Neuron (in vitro differentiated cells): Measurements from ENCODE around the gene RAD18.

ENCODE experiments used
- H2AFZ ChIP-seq: one replicate; pipeline ENCODE4 v1.6.1; 2013; ENCODE audit warnings: low read depth, mild to moderate bottlenecking, inconsistent platforms, low read length, moderate library complexity
- H3K27me3 ChIP-seq: one replicate; pipeline ENCODE4 v1.6.1; 2013; ENCODE audit warnings: low read length; ENCODE audit not compliant: insufficient read depth
- H3K36me3 ChIP-seq: one replicate; pipeline ENCODE4 v1.6.1; 2013; ENCODE audit warnings: low read length; ENCODE audit not compliant: insufficient read depth
- H3K4me1 ChIP-seq: one replicate; pipeline ENCODE4 v1.6.1; 2013; ENCODE audit warnings: low read length; ENCODE audit not compliant: insufficient read depth
- H3K4me3 ChIP-seq: 2 replicates; pipeline ENCODE4 v1.5.1; 2013; ENCODE audit warnings: mild to moderate bottlenecking, low read length, moderate library complexity
- H3K9me3 ChIP-seq: one replicate; pipeline ENCODE4 v1.6.1; 2013; ENCODE audit warnings: low read length

The RAD18 gene

GRCh38 chr3:8992854-8993253, 29.6 kb upstream of the RAD18 start:
- Histone ChIP-seq H3K27me3 (no peaks in the 10 kb centered on the region), H3K36me3 (peaks cover 72% of the 10 kb centered on the region), H3K4me1 (peaks cover 12% of the 10 kb centered on the region), H3K4me3 (no peak overlapping the region), H3K9me3 (peaks cover 2% of the 10 kb centered on the region), H2AFZ (no peak overlapping the region)

- peaks cover 12% of the 10 kb centered on the region for H3K4me1 ChIP-seq
- no peak overlapping the region for H3K4me3 ChIP-seq
- H3K36me3 ChIP-seq, result peaks cover 74% of the 10 kb centered on the region
- no peak overlapping the region for H2AFZ ChIP-seq
- H3K27me3 ChIP-seq, result no peaks in the 10 kb centered on the region
- peaks cover 2% of the 10 kb centered on the region for H3K9me3 ChIP-seq
These were observed 28.9 kb upstream of the RAD18 start for GRCh38 chr3:8992199-8992598.

GRCh38 chr3:8990266-8991215, 27.3 kb upstream of the RAD18 start:
- Histone ChIP-seq H3K27me3 (no peaks in the 10 kb centered on the region), H3K4me3 (no peak overlapping the region), H2AFZ (no peak overlapping the region), H3K36me3 (peaks cover 70% of the 10 kb centered on the region), H3K4me1 (peaks cover 12% of the 10 kb centered on the region), H3K9me3 (peaks cover 2% of the 10 kb centered on the region)

GRCh38 chr3:8988791-8989558, 25.7 kb upstream of the RAD18 start:
- Histone ChIP-seq H2AFZ (no peak overlapping the region), H3K27me3 (no peaks in the 10 kb centered on the region), H3K4me1 (peaks cover 12% of the 10 kb centered on the region), H3K9me3 (peaks cover 2% of the 10 kb centered on the region), H3K36me3 (peaks cover 68% of the 10 kb centered on the region), H3K4me3 (no peak overlapping the region)

- no peak overlapping the region for H3K4me3 ChIP-seq
- H3K27me3 ChIP-seq, result no peaks in the 10 kb centered on the region
- no peak overlapping the region for H2AFZ ChIP-seq
- H3K9me3 ChIP-seq, result no peaks in the 10 kb centered on the region
- peaks cover 63% of the 10 kb centered on the region for H3K36me3 ChIP-seq
- peaks cover 12% of the 10 kb centered on the region for H3K4me1 ChIP-seq
These were observed 25.0 kb upstream of the RAD18 start for GRCh38 chr3:8988384-8988655.

- Histone ChIP-seq H3K9me3 (no peaks in the 10 kb centered on the region), H3K27me3 (no peaks in the 10 kb centered on the region), H3K36me3 (peaks cover 62% of the 10 kb centered on the region), H2AFZ (no peak overlapping the region), H3K4me1 (peaks cover 12% of the 10 kb centered on the region), H3K4me3 (no peak overlapping the region)
These were observed 24.5 kb upstream of the RAD18 start for GRCh38 chr3:8987645-8988383.

- Histone ChIP-seq H2AFZ (no peak overlapping the region), H3K4me1 (peaks cover 12% of the 10 kb centered on the region), H3K36me3 (peaks cover 58% of the 10 kb centered on the region), H3K27me3 (no peaks in the 10 kb centered on the region), H3K9me3 (no peaks in the 10 kb centered on the region), H3K4me3 (no peak overlapping the region)
These were observed 24.0 kb upstream of the RAD18 start for GRCh38 chr3:8987226-8987625.

- H3K4me3 ChIP-seq, result no peak overlapping the region
- peaks cover 13% of the 10 kb centered on the region for H3K4me1 ChIP-seq
- peaks cover 53% of the 10 kb centered on the region for H3K36me3 ChIP-seq
- no peaks in the 10 kb centered on the region for H3K27me3 ChIP-seq
- H2AFZ ChIP-seq, result no peak overlapping the region
- H3K9me3 ChIP-seq, result no peaks in the 10 kb centered on the region
These were observed 23.5 kb upstream of the RAD18 start for GRCh38 chr3:8986741-8987140.

- Histone ChIP-seq H3K4me1 (peaks cover 15% of the 10 kb centered on the region), H3K9me3 (no peaks in the 10 kb centered on the region), H3K36me3 (peaks cover 45% of the 10 kb centered on the region), H2AFZ (no peak overlapping the region), H3K27me3 (no peaks in the 10 kb centered on the region), H3K4me3 (no peak overlapping the region)
These were observed 22.6 kb upstream of the RAD18 start for GRCh38 chr3:8985876-8986275.

- Histone ChIP-seq H2AFZ (no peak overlapping the region), H3K4me1 (peaks cover 15% of the 10 kb centered on the region), H3K27me3 (no peaks in the 10 kb centered on the region)
These were observed 22.1 kb upstream of the RAD18 start for GRCh38 chr3:8985411-8985831.

GRCh38 chr3:8984526-8984925, 21.3 kb upstream of the RAD18 start:
- H3K36me3 ChIP-seq, result peaks cover 33% of the 10 kb centered on the region
- H3K9me3 ChIP-seq, result no peaks in the 10 kb centered on the region
- H3K27me3 ChIP-seq, result no peaks in the 10 kb centered on the region
- H3K4me1 ChIP-seq, result peaks cover 15% of the 10 kb centered on the region
- H3K4me3 ChIP-seq, result no peak overlapping the region
- H2AFZ ChIP-seq, result no peak overlapping the region

More at GRCh38 chr3:8985411-8985831, 22.1 kb upstream of the RAD18 start:
- H3K9me3 ChIP-seq, result no peaks in the 10 kb centered on the region
- H3K36me3 ChIP-seq, result peaks cover 40% of the 10 kb centered on the region
- no peak overlapping the region for H3K4me3 ChIP-seq

- no peaks in the 10 kb centered on the region for H3K27me3 ChIP-seq
- no peak overlapping the region for H2AFZ ChIP-seq
- peaks cover 15% of the 10 kb centered on the region for H3K4me1 ChIP-seq
- peaks cover 33% of the 10 kb centered on the region for H3K36me3 ChIP-seq
- H3K4me3 ChIP-seq, result no peak overlapping the region
- no peaks in the 10 kb centered on the region for H3K9me3 ChIP-seq
These were observed 20.8 kb upstream of the RAD18 start for GRCh38 chr3:8984081-8984480.

GRCh38 chr3:8983591-8983990, 20.3 kb upstream of the RAD18 start:
- Histone ChIP-seq H2AFZ (no peak overlapping the region), H3K4me1 (peaks cover 10% of the 10 kb centered on the region), H3K9me3 (no peaks in the 10 kb centered on the region), H3K27me3 (no peaks in the 10 kb centered on the region), H3K36me3 (peaks cover 33% of the 10 kb centered on the region), H3K4me3 (no peak overlapping the region)
